SIG-M5 (cell line): ENCODE data around the gene AGBL1.
"Not testable (repeated sequence)": the region's sequence is repeated elsewhere in the genome, so short reads cannot be mapped to it uniquely, and the experiment has no call there.

Experiments used
- DNase-seq: peaks from one replicate; lab custom pipeline; 2025; lab: John Stamatoyannopoulos, UW

AGBL1 gene

DNA sequence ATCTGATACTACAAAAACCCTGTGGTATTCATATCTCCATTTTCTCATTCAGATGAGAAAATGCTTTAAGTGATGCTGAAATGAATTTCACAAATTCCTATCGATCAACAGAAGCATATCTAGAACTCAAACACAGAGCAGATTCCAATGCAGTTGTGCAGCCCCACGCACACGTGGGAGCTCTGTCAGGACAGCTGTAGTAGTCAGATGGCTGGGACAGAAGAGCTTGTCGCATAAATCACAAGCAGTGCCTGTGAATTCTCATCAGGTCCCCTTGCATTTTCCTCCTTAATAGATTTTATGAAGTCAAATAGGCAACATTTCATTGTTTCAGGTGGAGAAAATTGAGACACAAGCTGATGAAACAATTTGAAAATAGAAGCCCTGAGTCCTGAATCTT is 792.3 kb downstream of the AGBL1 start:
- DNase-seq = no peak

- no peak for DNase-seq
Observed at GRCh38 chr15:86872782-86873181, 793.1 kb downstream of the AGBL1 start.

DNA sequence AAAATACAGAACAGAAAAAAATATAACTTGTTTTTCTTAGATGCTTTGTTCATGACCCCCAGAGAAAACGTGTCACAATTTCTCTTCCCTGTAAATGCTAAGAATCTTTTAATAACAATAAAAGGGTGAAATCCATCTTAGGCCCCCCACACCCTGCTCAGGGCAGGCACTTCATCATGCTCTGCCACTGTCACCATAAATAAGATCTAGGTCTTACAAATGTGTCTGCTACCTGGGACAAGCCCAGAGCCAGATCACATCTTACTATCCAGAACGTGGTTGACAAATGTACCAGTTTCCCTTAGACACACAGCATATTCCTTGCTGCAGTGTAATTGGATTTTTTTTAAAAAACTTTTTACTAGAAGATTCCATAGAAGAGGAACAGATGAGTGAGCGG is 795.4 kb downstream of the AGBL1 start:
- no peak for DNase-seq

GRCh38 chr15:86876387-86876944 is 796.8 kb downstream of the AGBL1 start:
- no peak for DNase-seq

DNA sequence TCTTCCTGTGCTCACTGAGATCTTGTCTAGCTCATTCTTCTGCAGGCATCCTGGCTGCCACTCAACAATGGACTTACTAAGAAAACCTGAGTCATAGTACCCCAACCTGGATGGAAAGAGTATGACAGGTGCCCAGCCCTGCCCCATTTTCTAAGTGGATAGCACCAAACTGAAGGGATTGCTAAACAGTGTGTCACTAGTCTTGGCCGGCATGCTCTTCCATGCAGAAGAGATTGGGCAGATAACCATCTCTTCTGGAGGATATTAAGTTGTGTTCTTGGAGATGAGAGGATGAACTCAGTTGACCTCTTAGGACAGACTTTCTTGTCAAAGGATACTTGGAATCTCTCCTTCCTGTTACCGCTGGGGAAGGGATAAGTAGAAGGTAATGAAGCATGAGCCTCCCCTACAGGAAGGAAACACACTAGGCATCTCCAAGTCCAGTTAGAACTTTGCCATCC is 797.5 kb downstream of the AGBL1 start:
- DNase-seq = no peak

GRCh38 chr15:86878844-86879243 is 799.2 kb downstream of the AGBL1 start:
- not testable (repeated sequence) for DNase-seq

DNA sequence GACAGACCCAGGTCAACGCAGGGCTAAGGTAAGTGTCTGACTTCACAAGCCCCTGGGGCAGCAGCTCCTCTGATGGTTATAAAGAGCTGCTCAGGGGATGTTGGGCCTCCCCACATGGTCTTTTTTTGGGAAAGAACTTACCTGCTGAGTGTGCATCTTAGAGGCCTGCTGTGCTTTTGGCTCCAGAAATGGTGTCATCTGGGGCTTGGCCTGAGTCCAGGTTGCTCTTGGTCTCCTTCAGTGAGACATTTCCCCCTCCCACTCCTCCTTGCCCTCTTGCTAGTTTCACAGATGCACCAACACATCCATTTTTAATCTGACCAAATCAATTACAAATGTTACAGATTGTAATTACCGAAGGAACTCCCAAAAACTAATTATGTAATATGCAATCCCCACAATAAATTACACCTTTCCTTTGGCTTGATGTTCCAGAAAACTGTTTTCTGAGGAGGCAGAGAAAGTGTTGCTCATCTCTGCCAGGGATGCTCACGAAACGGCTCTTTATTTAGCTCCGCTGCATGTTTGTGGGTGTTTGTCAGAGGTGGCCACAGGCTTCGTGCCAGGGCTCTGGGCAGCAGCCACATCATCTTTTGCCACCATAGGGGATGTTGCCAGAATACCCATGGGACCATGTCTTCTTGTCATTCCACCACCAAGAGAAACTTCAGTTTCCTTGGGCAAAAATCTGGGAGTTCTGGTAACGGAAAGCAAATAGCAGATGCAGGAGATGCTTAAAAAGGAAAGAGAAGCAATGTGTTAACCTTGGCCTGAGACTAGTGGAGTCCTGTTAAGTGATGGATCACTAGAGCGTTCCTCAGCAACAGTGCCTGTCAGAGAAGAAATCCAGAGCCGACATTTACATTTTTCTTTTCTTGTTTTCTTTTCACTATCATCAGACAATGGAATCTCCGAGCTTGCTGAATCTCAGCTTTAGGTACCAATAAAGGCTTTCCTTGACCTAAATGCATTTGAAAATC is 799.9 kb downstream of the AGBL1 start:
- DNase-seq = no peak

- no peak for DNase-seq
Observed at GRCh38 chr15:86885616-86886015, 805.9 kb downstream of the AGBL1 start.

- DNase-seq = no peak
Observed at GRCh38 chr15:86892774-86893449, 813.2 kb downstream of the AGBL1 start.

- no peak for DNase-seq
Observed at GRCh38 chr15:86894269-86894668, 814.6 kb downstream of the AGBL1 start.

DNA sequence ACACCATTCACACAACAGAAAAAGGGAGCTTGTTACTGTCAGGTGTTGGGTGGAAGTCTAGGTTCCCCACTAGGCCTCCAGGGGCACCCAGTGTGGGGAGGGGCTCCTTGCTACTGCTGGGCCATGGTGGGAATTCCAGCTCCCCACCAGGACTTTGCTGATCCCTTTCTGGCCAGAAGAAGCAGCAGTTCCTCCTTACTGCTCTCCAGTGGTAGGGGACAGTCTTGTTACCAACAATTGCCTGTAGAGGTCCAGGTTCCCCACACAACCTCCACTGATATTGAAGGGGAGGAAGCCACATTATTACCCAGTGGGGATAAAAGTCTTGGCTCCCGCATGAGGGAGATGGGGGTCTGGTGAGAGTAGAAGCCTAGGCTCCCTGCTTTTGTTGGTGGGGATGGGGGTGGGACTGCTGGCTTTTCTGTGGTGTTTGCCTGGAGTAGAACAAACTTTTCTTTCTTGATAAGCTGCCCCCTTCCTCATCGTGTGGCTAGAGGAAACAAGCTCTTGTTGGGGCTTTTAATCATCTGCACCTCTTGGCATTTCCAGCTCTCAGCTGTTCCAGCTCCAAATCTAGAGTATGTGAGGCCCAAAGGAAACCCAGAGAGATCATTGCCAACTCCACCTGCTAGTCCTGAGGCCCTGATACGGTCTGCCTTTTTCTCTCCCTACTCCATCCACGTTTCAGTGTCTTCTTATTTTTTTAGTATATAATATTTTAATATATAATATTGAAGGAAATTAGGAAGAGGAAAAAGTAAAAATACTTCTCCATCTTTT is 824.2 kb downstream of the AGBL1 start:
- DNase-seq = no peak

- DNase-seq = no peak
Observed at GRCh38 chr15:86905625-86906256, 826.1 kb downstream of the AGBL1 start.

DNA sequence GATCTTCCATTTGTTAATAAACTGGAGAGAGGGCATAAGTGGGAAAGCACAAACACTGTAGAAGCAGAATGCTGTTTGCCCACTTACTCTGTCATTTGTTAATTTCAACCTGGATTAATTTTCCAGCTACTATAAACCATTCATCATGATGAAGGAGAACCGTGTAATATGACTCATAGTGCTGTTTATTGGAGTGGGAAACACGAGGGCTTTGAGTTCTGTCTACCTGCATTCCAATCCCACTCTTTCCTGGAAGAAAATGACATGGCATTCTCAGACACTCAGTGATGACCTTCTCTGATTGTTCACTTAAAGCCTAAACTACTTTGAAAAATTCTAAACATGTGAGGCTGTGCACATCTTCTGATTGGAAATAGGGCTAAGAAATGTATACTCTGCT is 826.7 kb downstream of the AGBL1 start:
- DNase-seq = no peak

- DNase-seq = no peak
Observed at GRCh38 chr15:86911022-86911421, 831.4 kb downstream of the AGBL1 start.

DNA sequence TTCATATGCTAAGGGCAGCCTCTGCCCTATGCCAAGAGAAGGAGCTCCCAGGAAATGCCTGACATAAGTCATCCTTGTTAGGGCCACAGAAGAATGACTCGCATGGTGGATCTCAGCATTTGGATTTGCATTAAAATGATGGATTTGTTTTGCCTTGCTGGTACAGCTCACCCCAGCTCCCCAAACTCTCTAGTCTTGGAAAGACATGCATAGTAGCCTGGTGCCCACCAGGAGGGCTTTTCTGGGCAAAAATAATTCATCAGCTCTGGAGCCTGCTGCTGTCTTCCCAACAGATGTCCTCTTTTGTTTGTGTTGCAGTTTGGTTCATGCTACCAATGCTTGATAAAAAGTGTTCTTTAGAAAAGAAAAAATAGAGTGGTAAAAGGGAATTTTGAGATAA is 833.0 kb downstream of the AGBL1 start:
- no peak for DNase-seq

DNA sequence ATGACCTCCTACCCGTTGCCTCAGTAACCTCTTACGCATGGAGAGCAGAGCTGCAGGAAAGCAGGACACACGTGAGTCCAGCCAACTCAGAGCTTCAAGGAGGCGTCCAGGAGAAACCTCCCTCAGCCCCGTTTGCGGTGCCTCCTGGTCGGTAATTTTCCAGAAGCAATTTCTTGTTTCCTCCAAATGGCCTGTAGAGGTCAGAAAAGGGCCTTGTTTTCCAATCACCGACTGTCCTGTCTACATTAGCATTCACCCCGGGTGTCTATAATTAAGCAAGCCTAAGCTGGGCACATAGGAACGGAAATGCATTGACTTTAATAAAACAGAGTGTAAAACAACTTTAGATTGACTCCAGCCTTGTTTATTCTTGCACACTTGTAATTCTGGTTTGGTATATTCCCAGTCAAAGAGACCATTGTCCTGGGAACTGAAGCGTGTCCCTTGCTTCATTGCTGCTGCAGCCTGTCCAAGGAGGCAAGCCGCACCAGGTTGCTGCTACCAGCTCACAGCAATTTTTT is 836.2 kb downstream of the AGBL1 start:
- no peak for DNase-seq

DNA sequence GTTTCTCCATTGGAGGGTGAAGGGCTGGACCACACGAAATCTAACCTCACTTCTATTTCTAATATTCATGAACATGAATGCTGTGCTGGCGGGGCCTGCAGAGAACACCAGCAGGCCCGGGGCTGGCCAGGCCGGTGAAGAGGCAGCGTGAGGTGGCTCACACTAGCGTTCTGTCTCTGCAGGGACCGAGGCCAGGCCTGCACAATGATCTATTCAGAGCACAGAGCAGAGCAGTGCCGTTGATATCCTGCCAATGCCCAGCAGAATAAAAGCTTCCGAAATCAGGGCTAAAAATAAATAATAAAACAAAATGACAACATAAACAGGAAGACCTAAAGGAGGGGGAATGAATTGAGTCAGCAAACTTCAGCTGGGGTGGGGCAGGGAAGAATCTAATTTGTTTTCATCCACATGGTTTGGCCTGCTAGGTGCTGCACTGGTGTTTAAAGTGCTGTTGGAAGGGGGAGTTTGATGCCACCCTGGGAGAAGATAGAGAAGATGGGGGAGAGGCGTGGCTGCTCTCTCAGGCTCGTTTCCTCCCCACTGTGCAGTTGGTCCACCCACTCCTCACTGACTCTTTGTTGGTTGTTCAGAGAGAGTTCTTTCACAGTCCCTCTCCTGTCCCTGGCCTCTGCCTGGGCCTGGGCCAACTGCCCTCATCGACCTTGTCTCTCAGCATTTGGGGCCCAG is 837.1 kb downstream of the AGBL1 start:
- DNase-seq = no peak

DNA sequence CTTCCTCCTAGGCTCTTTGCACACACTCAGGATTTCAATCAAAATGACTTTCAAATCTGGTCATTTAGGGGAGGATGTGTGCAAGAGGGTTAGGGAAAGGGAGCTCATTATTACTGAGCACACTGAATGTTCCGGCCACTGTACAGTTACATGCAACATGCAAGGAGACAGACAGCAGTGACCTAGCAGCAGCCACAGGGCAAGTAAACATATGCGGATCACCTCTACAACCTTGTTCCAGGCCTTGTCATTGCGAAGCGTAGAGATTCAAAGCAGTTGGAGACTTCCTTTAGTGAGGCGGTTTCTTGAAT is 837.6 kb downstream of the AGBL1 start:
- DNase-seq = no peak

- no peak for DNase-seq
Observed at GRCh38 chr15:86919581-86919980, 839.9 kb downstream of the AGBL1 start.

DNA sequence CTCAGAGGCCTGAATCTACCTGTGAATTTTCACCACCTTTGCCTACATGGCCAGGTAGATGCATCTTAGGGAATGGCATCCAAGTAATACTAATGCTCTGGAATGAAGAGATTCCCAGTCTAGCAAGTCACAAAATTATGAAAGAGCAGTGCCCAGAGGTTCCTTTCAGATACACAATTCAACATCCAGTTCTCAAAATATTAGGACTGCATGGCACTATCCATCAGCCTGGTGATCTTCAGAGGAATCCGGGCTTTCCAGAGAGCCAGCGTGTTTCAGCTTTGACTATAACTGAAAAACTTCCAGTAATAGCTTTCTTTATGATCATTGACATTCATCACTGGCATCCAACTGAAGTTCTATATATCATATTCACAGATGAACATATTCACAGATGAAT is 849.8 kb downstream of the AGBL1 start:
- DNase-seq = no peak

DNA sequence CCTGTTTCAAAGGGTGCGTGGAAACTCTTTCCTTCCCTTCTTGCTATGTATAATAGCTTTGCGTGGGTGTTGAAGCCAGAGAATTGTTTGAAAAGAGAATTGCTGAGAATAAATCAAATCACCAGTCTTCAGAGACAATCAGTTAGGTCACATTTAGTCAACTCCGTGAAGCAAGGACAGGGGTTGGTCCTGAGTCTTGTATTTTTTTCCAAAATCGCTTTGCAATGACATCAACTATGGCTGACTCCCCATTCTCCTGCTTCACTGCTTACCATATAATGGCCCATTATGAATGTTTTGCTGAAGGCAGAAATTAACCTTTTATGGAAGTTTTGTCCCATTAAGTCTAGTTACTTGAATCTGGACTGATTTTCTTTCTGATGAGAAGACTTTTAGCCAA is 852.8 kb downstream of the AGBL1 start:
- DNase-seq = no peak
